GM12874 (cell line): ENCODE data around the gene GAST.

Experiments used
- TF ChIP-seq, protein P1 (sequence below): IDR thresholded peaks from 2 replicates; pipeline ENCODE4 v1.5.1; 2011; ENCODE audit warnings: low read depth, mild to moderate bottlenecking, control low read depth, low read length, moderate library complexity; ENCODE audit not compliant: insufficient read depth

GAST gene

GRCh38 chr17:41666708-41667279, 45.3 kb upstream of the GAST start:
- TF ChIP-seq, protein P1, sequence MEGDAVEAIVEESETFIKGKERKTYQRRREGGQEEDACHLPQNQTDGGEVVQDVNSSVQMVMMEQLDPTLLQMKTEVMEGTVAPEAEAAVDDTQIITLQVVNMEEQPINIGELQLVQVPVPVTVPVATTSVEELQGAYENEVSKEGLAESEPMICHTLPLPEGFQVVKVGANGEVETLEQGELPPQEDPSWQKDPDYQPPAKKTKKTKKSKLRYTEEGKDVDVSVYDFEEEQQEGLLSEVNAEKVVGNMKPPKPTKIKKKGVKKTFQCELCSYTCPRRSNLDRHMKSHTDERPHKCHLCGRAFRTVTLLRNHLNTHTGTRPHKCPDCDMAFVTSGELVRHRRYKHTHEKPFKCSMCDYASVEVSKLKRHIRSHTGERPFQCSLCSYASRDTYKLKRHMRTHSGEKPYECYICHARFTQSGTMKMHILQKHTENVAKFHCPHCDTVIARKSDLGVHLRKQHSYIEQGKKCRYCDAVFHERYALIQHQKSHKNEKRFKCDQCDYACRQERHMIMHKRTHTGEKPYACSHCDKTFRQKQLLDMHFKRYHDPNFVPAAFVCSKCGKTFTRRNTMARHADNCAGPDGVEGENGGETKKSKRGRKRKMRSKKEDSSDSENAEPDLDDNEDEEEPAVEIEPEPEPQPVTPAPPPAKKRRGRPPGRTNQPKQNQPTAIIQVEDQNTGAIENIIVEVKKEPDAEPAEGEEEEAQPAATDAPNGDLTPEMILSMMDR: peak; percentile 94

- TF ChIP-seq, protein P1: no peak
Measured at GRCh38 chr17:41667280-41668041, 44.7 kb upstream of the GAST start.

GRCh38 chr17:41672153-41672552, 40.0 kb upstream of the GAST start:
- TF ChIP-seq, protein P1: no peak

- TF ChIP-seq, protein P1: no peak
Measured at GRCh38 chr17:41676058-41676419, 36.1 kb upstream of the GAST start.

- TF ChIP-seq, protein P1: no peak
Measured at GRCh38 chr17:41678411-41678906, 33.7 kb upstream of the GAST start.

- TF ChIP-seq, protein P1: peak; percentile 24; the same call in 1 of the 2 replicates
Measured at GRCh38 chr17:41678907-41679739, 33.0 kb upstream of the GAST start.

DNA sequence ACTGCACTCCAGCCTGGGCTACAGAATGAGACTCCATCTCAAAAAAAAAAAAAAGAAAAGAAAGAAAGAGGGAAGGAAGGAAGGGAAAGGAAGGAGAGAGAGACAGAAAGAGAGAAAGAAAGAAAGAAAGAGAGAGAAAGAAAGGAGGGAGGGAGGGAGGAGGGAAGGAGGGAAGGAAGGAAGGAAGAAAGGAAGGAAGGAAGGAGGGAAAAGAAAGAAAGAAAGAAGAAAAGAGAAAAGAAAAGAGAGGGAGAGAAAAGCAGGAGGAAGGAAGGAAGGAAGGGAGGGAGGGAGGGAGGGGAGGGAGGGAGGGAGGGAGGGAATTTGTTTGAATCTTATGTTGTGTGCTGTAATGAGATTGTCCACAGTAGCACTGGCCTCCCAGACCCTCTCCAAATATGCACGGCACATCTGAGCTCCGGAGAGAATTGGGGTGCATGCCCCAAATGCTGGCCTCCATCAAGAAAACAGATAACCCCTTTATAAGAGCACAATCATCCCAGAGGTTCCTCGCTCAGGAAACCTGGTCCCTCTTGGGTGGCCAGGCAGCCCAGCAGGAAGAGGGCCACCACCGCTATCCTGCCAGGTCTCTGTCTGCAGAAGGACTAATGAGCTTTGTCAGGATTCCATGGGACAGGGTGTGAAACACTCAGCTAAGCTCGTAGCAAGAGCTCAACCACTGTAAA, 32.2 kb upstream of the GAST start:
- TF ChIP-seq, protein P1: no peak
